ENCODE data around the gene GABRB2.
"Not testable (repeated sequence)": the region's sequence is repeated elsewhere in the genome, so short reads cannot be mapped to it uniquely, and the experiment has no call there.

GABRB2 gene

GRCh38 chr5:161258438-161258837 is 288.1 kb downstream of the GABRB2 start:
- no peak for DNase-seq
- H3K27ac ChIP-seq (ENCODE audit: low read length), result no peak overlapping the region
- no peaks in the 10 kb centered on the region for H3K9me3 ChIP-seq (ENCODE audit: insufficient read depth, low read length, severe bottlenecking)
- no peak overlapping the region for H2AFZ ChIP-seq (ENCODE audit: low read depth, low read length)
- H3K4me3 ChIP-seq (ENCODE audit: low read depth in 1 of 2, low read length in 2 of 2), result no peak overlapping the region
- H3K4me2 ChIP-seq (ENCODE audit: insufficient read depth, low read length), result no peak overlapping the region
- no peak for TF ChIP-seq EZH2 (IDR thresholded peaks at IDR 0.05; ENCODE audit: borderline replicate concordance, low read depth, low read length, severe bottlenecking)
- no peak for TF ChIP-seq CTCF (IDR thresholded peaks at IDR 0.05; ENCODE audit: borderline replicate concordance, extremely low read depth, low read length, poor library complexity, severe bottlenecking)
- no peaks in the 10 kb centered on the region for H3K36me3 ChIP-seq (ENCODE audit: insufficient read depth, low read length)
- no peak overlapping the region for H3K9ac ChIP-seq (ENCODE audit: low read depth, low read length)
- no peaks in the 10 kb centered on the region for H4K20me1 ChIP-seq (ENCODE audit: insufficient read depth, low read length)
- no peaks in the 10 kb centered on the region for H3K79me2 ChIP-seq (ENCODE audit: insufficient read depth, low read length)
- H3K27me3 ChIP-seq (ENCODE audit: insufficient read depth, low read length, poor library complexity), result no peaks in the 10 kb centered on the region
- ATAC-seq (ENCODE audit: insufficient read depth, low read depth), result no peak
- no peaks in the 10 kb centered on the region for H3K4me1 ChIP-seq (ENCODE audit: insufficient read depth, low read length)

DNA sequence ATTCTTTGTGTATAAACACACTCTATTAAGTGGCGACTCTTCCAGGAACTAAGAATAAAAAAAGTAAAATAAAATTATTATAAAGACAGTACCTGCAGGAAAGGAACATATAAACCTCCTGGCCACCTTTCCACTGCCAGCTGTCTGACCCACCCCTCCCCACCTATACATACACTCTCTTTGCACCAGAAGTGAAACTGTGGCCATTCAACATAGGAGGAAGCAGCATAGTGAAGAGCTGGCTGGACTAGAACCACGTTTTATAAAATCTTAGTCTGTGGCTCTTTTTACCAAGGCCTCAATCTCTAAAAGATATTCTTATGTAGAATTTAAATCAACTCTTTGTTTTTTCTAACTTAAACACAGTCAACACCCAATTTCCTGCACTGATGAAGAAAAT is 289.6 kb downstream of the GABRB2 start:
- Histone ChIP-seq H3K4me2 (ENCODE audit: insufficient read depth, low read length) (no peak overlapping the region), H3K27ac (ENCODE audit: low read length) (no peak overlapping the region), H4K20me1 (ENCODE audit: insufficient read depth, low read length) (no peaks in the 10 kb centered on the region), H3K9me3 (ENCODE audit: insufficient read depth, low read length, severe bottlenecking) (no peaks in the 10 kb centered on the region), H3K79me2 (ENCODE audit: insufficient read depth, low read length) (no peaks in the 10 kb centered on the region), H3K4me1 (ENCODE audit: insufficient read depth, low read length) (no peaks in the 10 kb centered on the region), H3K4me3 (ENCODE audit: low read depth in 1 of 2, low read length in 2 of 2) (no peak overlapping the region), H3K9ac (ENCODE audit: low read depth, low read length) (no peak overlapping the region), H3K36me3 (ENCODE audit: insufficient read depth, low read length) (no peaks in the 10 kb centered on the region), H2AFZ (ENCODE audit: low read depth, low read length) (no peak overlapping the region), H3K27me3 (ENCODE audit: insufficient read depth, low read length, poor library complexity) (no peaks in the 10 kb centered on the region)
- DNase-seq (no peak), ATAC-seq (ENCODE audit: insufficient read depth, low read depth) (no peak)
- TF ChIP-seq CTCF (IDR thresholded peaks at IDR 0.05; ENCODE audit: borderline replicate concordance, extremely low read depth, low read length, poor library complexity, severe bottlenecking) (no peak), EZH2 (IDR thresholded peaks at IDR 0.05; ENCODE audit: borderline replicate concordance, low read depth, low read length, severe bottlenecking) (no peak)

- H3K4me2 ChIP-seq (ENCODE audit: insufficient read depth, low read length); H3K27ac ChIP-seq (ENCODE audit: low read length); H3K27me3 ChIP-seq (ENCODE audit: insufficient read depth, low read length, poor library complexity); ATAC-seq (ENCODE audit: insufficient read depth, low read depth); H3K9me3 ChIP-seq (ENCODE audit: insufficient read depth, low read length, severe bottlenecking); H4K20me1 ChIP-seq (ENCODE audit: insufficient read depth, low read length); DNase-seq; H3K4me3 ChIP-seq (ENCODE audit: low read depth in 1 of 2, low read length in 2 of 2); H3K4me1 ChIP-seq (ENCODE audit: insufficient read depth, low read length); H2AFZ ChIP-seq (ENCODE audit: low read depth, low read length); H3K9ac ChIP-seq (ENCODE audit: low read depth, low read length); H3K36me3 ChIP-seq (ENCODE audit: insufficient read depth, low read length); H3K79me2 ChIP-seq (ENCODE audit: insufficient read depth, low read length): not testable (repeated sequence)
These were observed 293.6 kb downstream of the GABRB2 start for GRCh38 chr5:161252955-161253354.

DNA sequence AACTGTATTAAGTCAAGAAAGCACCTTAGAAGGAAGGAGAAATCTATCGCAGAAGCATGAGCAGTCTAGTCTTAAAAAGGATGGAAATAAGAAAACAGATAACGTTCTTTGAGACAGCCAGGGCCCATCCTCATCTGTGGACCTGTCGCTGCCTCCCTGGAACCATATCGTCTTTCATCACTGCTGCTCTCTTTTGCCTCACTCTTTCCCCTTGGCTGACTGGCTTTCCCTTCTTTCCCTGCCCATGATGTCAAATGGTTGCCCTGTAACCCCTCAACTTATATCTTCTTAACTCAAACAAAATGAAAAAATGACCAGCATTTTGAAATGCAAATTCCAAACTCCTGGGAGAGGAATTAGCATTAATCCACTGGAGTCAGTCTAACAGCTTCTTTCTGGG is 299.8 kb downstream of the GABRB2 start:
- no peak for ATAC-seq (ENCODE audit: insufficient read depth, low read depth)
- Histone ChIP-seq H3K27ac (ENCODE audit: low read length) (no peak overlapping the region), H3K4me2 (ENCODE audit: insufficient read depth, low read length) (no peak overlapping the region), H3K4me1 (ENCODE audit: insufficient read depth, low read length) (no peaks in the 10 kb centered on the region), H3K79me2 (ENCODE audit: insufficient read depth, low read length) (no peaks in the 10 kb centered on the region), H2AFZ (ENCODE audit: low read depth, low read length) (no peak overlapping the region), H3K36me3 (ENCODE audit: insufficient read depth, low read length) (no peaks in the 10 kb centered on the region), H3K4me3 (ENCODE audit: low read depth in 1 of 2, low read length in 2 of 2) (no peak overlapping the region), H3K9ac (ENCODE audit: low read depth, low read length) (no peak overlapping the region), H4K20me1 (ENCODE audit: insufficient read depth, low read length) (no peaks in the 10 kb centered on the region), H3K9me3 (ENCODE audit: insufficient read depth, low read length, severe bottlenecking) (no peaks in the 10 kb centered on the region), H3K27me3 (ENCODE audit: insufficient read depth, low read length, poor library complexity) (no peaks in the 10 kb centered on the region)
- TF ChIP-seq EZH2 (IDR thresholded peaks at IDR 0.05; ENCODE audit: borderline replicate concordance, low read depth, low read length, severe bottlenecking), result no peak
- no peak for TF ChIP-seq CTCF (IDR thresholded peaks at IDR 0.05; ENCODE audit: borderline replicate concordance, extremely low read depth, low read length, poor library complexity, severe bottlenecking)
- no peak for DNase-seq

DNA sequence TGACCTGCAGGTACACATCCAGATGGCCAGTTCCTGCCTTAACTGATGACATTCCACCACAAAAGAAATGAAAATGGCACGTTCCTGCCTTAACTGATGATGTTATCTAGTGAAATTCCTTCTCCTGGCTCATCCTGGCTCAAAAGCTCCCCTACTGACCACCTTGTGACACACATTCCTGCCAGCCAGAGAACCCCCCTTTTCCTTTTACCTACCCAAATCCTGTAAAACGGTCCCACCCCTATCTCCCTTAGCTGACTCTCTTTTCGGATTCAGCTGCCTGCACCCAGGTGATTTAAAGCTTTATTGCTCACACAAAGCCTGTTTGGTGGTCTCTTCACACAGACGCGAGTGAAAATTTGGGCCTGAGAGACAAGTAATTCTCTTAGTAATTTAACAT is 300.7 kb downstream of the GABRB2 start:
- not testable (repeated sequence) for H3K27ac ChIP-seq (ENCODE audit: low read length); H3K9me3 ChIP-seq (ENCODE audit: insufficient read depth, low read length, severe bottlenecking); H3K36me3 ChIP-seq (ENCODE audit: insufficient read depth, low read length); H3K4me1 ChIP-seq (ENCODE audit: insufficient read depth, low read length); H2AFZ ChIP-seq (ENCODE audit: low read depth, low read length); ATAC-seq (ENCODE audit: insufficient read depth, low read depth); H4K20me1 ChIP-seq (ENCODE audit: insufficient read depth, low read length); H3K4me3 ChIP-seq (ENCODE audit: low read depth in 1 of 2, low read length in 2 of 2); H3K9ac ChIP-seq (ENCODE audit: low read depth, low read length); H3K4me2 ChIP-seq (ENCODE audit: insufficient read depth, low read length); H3K27me3 ChIP-seq (ENCODE audit: insufficient read depth, low read length, poor library complexity); H3K79me2 ChIP-seq (ENCODE audit: insufficient read depth, low read length); DNase-seq
